Measurements from ENCODE around the gene OR52D1.

The OR52D1 gene

DNA sequence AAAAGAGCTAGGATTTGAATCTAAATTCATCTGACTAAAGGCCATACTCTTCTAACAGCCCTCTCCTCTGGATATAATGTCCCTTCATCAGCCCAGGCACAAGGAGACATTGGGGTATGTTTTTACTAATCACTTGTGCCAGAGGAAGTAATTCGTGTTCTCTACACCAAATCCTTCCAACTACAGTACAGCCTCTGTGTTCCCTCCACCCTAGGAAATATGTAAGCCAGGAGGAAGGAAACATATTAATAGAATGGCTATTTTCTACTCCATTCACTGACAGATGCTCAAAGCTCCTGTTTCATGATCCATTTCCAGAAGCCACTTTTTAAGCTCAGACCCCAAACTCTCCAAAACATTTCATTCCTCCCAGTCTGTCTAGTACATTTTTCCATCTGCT is 40.0 kb downstream of the OR52D1 start:
- H2BK5ac ChIP-seq (ENCODE audit: low read length) = no peak overlapping the region
- no peaks in the 10 kb centered on the region for H3K27me3 ChIP-seq (ENCODE audit: insufficient read depth, low read length, poor library complexity)
- no peak overlapping the region for H4K5ac ChIP-seq (ENCODE audit: low read length)
- no peak overlapping the region for H4K8ac ChIP-seq (ENCODE audit: low read depth, low read length)
- no peak overlapping the region for H2AK5ac ChIP-seq (ENCODE audit: low read length)
- no peak overlapping the region for H3K4me2 ChIP-seq (ENCODE audit: low read length)
- H3K36me3 ChIP-seq (ENCODE audit: control insufficient read depth, insufficient read depth, low read length) = no peaks in the 10 kb centered on the region
- H3K9ac ChIP-seq (ENCODE audit: low read length) = no peak overlapping the region
- H3K79me2 ChIP-seq (ENCODE audit: control insufficient read depth, insufficient read depth, low read length) = no peaks in the 10 kb centered on the region
- WGBS (ENCODE audit: extremely low coverage, insufficient coverage, low lambda C conversion rate) = no CpG with 5 or more reads among the region's 1 CpG
- no peak overlapping the region for H3K4me3 ChIP-seq (ENCODE audit: low read length)
- H3K4me1 ChIP-seq (ENCODE audit: control insufficient read depth, low read depth, low read length) = no peaks in the 10 kb centered on the region
- no peak overlapping the region for H2BK120ac ChIP-seq (ENCODE audit: low read depth, low read length)
- no peak overlapping the region for H2BK15ac ChIP-seq (replicated peaks; ENCODE audit: low read depth)
- H3K27ac ChIP-seq (ENCODE audit: low read depth, low read length) = no peak overlapping the region
- H3K18ac ChIP-seq (ENCODE audit: low read length) = no peak overlapping the region
- no peaks in the 10 kb centered on the region for H3K79me1 ChIP-seq (ENCODE audit: low read length)
- H3K4ac ChIP-seq (ENCODE audit: low read depth, low read length) = no peak overlapping the region
- H3K56ac ChIP-seq (ENCODE audit: low read length) = no peak overlapping the region
- DNase-seq = no peak
- no peak overlapping the region for H3K23ac ChIP-seq (ENCODE audit: low read length)

DNA sequence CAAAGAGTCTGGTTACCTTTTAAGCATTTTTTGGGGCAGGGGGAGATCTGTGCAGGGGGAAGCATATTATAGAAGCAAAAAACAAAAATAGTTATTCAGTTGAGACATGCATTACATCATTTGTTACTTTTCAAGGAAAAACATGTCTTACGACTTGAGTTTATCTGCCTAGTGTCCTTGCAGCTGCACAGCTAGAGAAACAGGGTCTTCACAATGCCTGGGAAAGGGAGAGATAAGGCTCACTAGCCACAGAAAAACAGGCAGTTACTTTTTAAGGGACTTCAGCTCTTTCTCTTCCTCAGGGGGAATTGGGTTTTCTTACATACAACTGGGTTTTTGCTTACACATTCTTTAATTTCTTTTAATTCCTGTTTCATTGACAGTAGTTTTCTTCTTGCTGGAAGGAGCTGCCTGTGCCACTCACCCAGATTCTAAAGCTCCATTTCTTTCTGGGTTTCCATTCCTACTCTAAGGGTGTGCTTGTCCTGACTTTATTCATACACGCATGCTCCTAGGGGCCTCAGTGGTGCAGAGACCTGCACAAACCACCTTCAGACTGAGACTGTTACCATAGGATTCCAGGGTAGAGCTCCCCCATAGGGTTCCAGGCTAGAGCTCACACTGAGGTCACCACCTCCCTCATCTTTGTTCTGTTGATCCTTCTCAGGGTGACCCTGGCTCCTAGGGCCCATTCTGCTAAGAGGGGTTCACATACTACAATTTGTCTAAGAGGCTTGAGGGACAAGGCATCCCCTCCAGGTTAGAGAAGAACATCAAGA is 42.8 kb downstream of the OR52D1 start:
- H2BK120ac ChIP-seq (ENCODE audit: low read depth, low read length) = no peak overlapping the region
- WGBS (ENCODE audit: extremely low coverage, insufficient coverage, low lambda C conversion rate) = no CpG with 5 or more reads among the region's 2 CpGs
- H3K79me2 ChIP-seq (ENCODE audit: control insufficient read depth, insufficient read depth, low read length) = no peaks in the 10 kb centered on the region
- H3K18ac ChIP-seq (ENCODE audit: low read length) = no peak overlapping the region
- no peak overlapping the region for H3K23ac ChIP-seq (ENCODE audit: low read length)
- no peak overlapping the region for H4K8ac ChIP-seq (ENCODE audit: low read depth, low read length)
- no peak overlapping the region for H3K4me3 ChIP-seq (ENCODE audit: low read length)
- no peak overlapping the region for H3K27ac ChIP-seq (ENCODE audit: low read depth, low read length)
- no peak overlapping the region for H3K4me2 ChIP-seq (ENCODE audit: low read length)
- no peak overlapping the region for H3K56ac ChIP-seq (ENCODE audit: low read length)
- H3K4me1 ChIP-seq (ENCODE audit: control insufficient read depth, low read depth, low read length) = no peaks in the 10 kb centered on the region
- H3K27me3 ChIP-seq (ENCODE audit: insufficient read depth, low read length, poor library complexity) = no peaks in the 10 kb centered on the region
- no peak overlapping the region for H4K5ac ChIP-seq (ENCODE audit: low read length)
- H3K36me3 ChIP-seq (ENCODE audit: control insufficient read depth, insufficient read depth, low read length) = no peaks in the 10 kb centered on the region
- no peaks in the 10 kb centered on the region for H3K79me1 ChIP-seq (ENCODE audit: low read length)
- no peak overlapping the region for H2BK5ac ChIP-seq (ENCODE audit: low read length)
- DNase-seq = no peak
- H2BK15ac ChIP-seq (replicated peaks; ENCODE audit: low read depth) = no peak overlapping the region
- H2AK5ac ChIP-seq (ENCODE audit: low read length) = no peak overlapping the region
- no peak overlapping the region for H3K9ac ChIP-seq (ENCODE audit: low read length)
- H3K4ac ChIP-seq (ENCODE audit: low read depth, low read length) = no peak overlapping the region

DNA sequence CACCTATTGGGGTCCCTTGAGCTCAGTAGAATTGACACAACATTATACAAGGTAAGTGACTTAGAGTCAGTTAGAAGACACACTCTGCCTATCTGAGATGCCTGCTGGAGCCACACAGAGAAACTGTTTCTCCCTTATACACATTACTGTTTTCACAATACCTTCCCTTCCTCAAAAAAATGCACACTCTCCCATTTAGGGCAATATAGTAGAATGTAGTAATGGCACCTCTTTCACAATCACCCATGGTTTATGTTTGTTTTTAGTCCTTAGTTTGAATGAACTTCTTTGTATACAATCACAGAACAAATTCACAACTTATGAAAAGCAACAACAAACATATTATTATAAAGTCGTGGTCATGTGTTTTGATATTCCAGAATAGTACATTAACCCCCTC is 45.6 kb downstream of the OR52D1 start:
- H3K18ac ChIP-seq (ENCODE audit: low read length) = no peak overlapping the region
- no CpG with 5 or more reads among the region's 1 CpG for WGBS (ENCODE audit: extremely low coverage, insufficient coverage, low lambda C conversion rate)
- no peaks in the 10 kb centered on the region for H3K4me1 ChIP-seq (ENCODE audit: control insufficient read depth, low read depth, low read length)
- no peak overlapping the region for H2BK15ac ChIP-seq (replicated peaks; ENCODE audit: low read depth)
- no peak overlapping the region for H3K23ac ChIP-seq (ENCODE audit: low read length)
- H3K4ac ChIP-seq (ENCODE audit: low read depth, low read length) = no peak overlapping the region
- no peak overlapping the region for H3K56ac ChIP-seq (ENCODE audit: low read length)
- H3K27ac ChIP-seq (ENCODE audit: low read depth, low read length) = no peak overlapping the region
- H3K4me3 ChIP-seq (ENCODE audit: low read length) = no peak overlapping the region
- H2AK5ac ChIP-seq (ENCODE audit: low read length) = no peak overlapping the region
- H2BK120ac ChIP-seq (ENCODE audit: low read depth, low read length) = no peak overlapping the region
- DNase-seq = no peak
- no peak overlapping the region for H3K4me2 ChIP-seq (ENCODE audit: low read length)
- H3K79me1 ChIP-seq (ENCODE audit: low read length) = no peaks in the 10 kb centered on the region
- no peak overlapping the region for H4K8ac ChIP-seq (ENCODE audit: low read depth, low read length)
- no peaks in the 10 kb centered on the region for H3K36me3 ChIP-seq (ENCODE audit: control insufficient read depth, insufficient read depth, low read length)
- H2BK5ac ChIP-seq (ENCODE audit: low read length) = no peak overlapping the region
- H3K27me3 ChIP-seq (ENCODE audit: insufficient read depth, low read length, poor library complexity) = no peaks in the 10 kb centered on the region
- no peaks in the 10 kb centered on the region for H3K79me2 ChIP-seq (ENCODE audit: control insufficient read depth, insufficient read depth, low read length)
- H3K9ac ChIP-seq (ENCODE audit: low read length) = no peak overlapping the region
- no peak overlapping the region for H4K5ac ChIP-seq (ENCODE audit: low read length)

DNA sequence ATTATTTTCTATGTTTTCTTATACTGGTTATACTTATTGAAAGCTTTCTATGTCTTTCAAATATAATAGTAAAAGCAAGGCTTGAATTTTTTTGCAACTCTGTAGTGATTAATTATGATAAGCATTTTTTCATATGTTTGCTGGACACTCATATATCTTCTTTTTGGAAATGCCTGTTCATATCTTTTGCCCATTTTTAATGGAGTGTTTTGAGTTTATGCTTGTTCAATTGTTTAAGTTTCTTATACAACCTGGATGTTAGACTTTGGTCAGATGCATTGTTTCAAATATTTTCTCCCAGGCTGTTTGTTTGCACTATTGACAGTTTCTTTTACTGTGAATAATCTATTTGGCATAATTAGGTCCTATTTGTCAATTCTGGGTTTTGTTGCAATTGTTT is 48.0 kb downstream of the OR52D1 start:
- Histone ChIP-seq H3K79me2 (ENCODE audit: control insufficient read depth, insufficient read depth, low read length) (no peaks in the 10 kb centered on the region), H3K9ac (ENCODE audit: low read length) (no peak overlapping the region), H2BK5ac (ENCODE audit: low read length) (no peak overlapping the region), H4K8ac (ENCODE audit: low read depth, low read length) (no peak overlapping the region), H3K27me3 (ENCODE audit: insufficient read depth, low read length, poor library complexity) (no peaks in the 10 kb centered on the region), H3K4me1 (ENCODE audit: control insufficient read depth, low read depth, low read length) (no peaks in the 10 kb centered on the region), H3K4me2 (ENCODE audit: low read length) (no peak overlapping the region), H3K4ac (ENCODE audit: low read depth, low read length) (no peak overlapping the region), H3K56ac (ENCODE audit: low read length) (no peak overlapping the region), H4K5ac (ENCODE audit: low read length) (no peak overlapping the region), H2BK120ac (ENCODE audit: low read depth, low read length) (no peak overlapping the region), H3K36me3 (ENCODE audit: control insufficient read depth, insufficient read depth, low read length) (no peaks in the 10 kb centered on the region), H3K23ac (ENCODE audit: low read length) (no peak overlapping the region), H3K27ac (ENCODE audit: low read depth, low read length) (no peak overlapping the region), H3K79me1 (ENCODE audit: low read length) (no peaks in the 10 kb centered on the region), H3K18ac (ENCODE audit: low read length) (no peak overlapping the region), H2BK15ac (replicated peaks; ENCODE audit: low read depth) (no peak overlapping the region), H2AK5ac (ENCODE audit: low read length) (no peak overlapping the region), H3K4me3 (ENCODE audit: low read length) (no peak overlapping the region)
- DNase-seq = no peak
